HG02884 (cell line): ENCODE results near the gene NFU1.
"Not testable (repeated sequence)": the region's sequence is repeated elsewhere in the genome, so short reads cannot be mapped to it uniquely, and the experiment has no call there.

Source experiments
- ATAC-seq: cut with Tn5 transposase; IDR thresholded peaks from one replicate; pipeline ENCODE4 v1.9.1; 2021; ENCODE audit warnings: mild to moderate bottlenecking, moderate library complexity; ENCODE audit not compliant: unreplicated experiment

Gene NFU1

GRCh38 chr2:69452687-69453086, 15.5 kb upstream of the NFU1 start:
- no peak for ATAC-seq

DNA sequence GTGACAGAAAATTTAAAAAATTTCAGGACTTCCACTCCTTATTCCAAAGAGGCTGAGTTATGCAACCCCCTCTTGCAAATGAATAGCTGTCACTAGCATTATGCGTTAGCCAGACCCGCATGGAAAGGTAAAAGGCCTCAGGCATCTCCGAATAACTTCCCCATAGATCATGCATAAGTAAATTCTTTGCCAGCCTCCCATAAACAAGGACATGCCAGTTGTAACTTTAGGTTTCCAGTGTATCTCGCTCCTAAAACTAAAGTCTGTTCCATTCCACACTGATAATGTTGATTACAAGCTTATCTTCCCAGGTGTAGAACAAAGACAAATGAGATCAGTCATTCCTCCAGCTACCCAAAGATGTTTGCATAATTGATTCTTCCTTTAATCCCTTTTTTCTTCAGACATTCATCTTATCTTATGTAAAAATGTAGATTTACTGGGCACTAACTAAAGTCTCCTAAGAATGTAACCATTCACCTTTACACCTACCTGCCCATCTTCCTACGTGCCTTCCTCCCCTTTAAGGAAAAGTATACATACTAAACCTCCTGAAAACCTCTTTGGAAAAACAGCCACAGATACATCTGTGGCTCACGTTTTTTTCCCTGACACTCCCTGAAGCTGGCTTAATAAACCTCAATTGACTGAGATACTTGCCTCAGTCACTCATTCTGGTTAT, 13.6 kb upstream of the NFU1 start:
- ATAC-seq = no peak

GRCh38 chr2:69449906-69450305, 12.7 kb upstream of the NFU1 start:
- ATAC-seq = no peak

GRCh38 chr2:69443673-69444072, 6.4 kb upstream of the NFU1 start:
- not testable (repeated sequence) for ATAC-seq

GRCh38 chr2:69439499-69439898, 2.3 kb upstream of the NFU1 start:
- ATAC-seq = not testable (repeated sequence)

DNA sequence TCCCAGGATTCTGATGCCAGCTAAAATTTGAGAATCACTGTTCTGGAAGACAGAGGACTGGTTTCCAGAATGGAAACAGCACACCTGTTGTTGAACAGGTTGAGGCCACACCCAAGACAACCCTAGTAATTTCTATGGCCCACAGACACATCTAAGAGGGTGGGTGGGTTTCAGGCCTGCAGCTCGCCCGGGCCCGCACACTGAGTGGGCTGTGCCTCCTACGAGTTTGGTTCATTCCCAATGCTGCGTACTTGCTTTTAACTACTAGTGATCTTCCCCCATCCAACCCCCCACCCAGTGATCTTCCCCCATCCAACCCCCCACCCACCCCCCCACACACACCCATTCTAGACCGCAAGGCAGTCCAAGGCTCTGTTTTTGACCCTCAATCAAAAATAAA, 1.3 kb upstream of the NFU1 start:
- ATAC-seq = no peak

DNA sequence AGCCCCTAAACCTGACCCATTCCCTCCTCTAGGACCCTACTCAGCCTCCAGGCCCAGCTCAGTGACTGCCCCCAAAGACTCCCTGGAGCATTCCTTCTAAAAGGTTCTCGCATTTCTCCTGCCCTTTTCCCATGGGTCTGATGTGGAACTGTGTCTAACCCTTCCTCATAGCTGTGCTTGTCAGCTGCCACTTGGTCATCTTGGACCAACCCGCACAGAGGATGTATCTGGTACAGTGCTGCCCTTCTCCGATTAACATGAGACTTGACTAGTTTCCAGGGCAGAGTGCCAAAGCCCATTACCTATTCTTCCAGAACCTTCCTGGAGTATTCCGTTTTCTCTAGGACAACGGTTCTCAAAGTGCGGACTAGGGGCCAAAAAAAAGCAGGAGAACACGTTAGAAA, 518 bp upstream of the NFU1 start:
- no peak for ATAC-seq

- no peak for ATAC-seq
These were observed 668 bp downstream of the NFU1 start for GRCh38 chr2:69436596-69436937.

DNA sequence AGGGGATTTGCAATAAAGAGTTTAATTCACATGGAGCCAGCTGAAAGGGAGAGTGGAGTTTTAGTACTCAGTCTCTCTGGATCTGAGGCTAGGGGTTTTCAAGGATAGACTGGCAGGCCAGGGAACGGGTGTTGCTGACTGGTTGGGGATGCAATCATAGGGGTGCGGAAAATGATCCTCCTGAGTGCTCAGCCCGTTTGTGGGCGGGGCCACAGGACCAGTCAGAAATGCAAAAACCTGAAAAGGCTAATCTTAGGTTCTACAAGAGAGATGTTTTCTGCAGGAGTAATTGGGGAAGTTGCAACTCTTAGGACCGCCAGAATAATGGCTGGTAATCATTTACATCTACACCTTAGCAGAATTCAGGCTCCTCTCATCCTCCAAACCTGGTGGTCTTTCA, 2.5 kb downstream of the NFU1 start:
- no peak for ATAC-seq

DNA sequence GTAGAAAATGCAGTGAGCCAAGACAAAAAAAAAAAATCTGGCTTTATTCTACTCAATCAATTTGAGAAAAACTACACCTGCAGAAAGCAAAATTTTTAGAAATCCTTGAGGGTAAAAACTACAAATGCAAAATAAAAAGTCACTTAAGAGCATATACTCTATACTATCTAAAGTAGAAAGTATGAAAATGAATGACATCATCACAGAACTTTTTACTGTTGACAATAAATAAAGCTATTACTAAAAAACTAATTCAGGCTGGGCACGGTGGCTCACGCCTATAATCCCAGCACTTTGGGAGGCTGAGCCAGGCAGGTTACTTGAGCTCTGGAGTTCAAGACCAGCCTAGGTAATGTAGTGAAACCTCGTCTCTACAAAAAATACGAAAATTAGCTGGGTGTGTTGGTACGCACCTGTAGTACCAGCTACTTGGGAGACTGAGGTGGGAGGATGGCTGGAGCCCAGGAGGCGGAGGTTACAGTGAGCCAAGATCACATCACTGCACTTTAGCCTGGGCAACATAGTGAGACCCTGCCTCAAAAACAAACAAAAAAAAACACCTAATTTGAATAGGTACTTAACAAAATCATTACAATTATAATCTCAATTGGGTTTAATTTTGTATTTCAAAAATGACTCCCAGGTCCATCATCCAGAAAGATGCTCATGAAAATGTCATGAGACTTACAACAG, 7.6 kb downstream of the NFU1 start:
- no peak for ATAC-seq

GRCh38 chr2:69428981-69429380, 8.3 kb downstream of the NFU1 start:
- no peak for ATAC-seq

- ATAC-seq = no peak
These were observed 12.8 kb downstream of the NFU1 start for GRCh38 chr2:69424419-69424818.

- ATAC-seq = no peak
These were observed 15.0 kb downstream of the NFU1 start for GRCh38 chr2:69422198-69422597.

DNA sequence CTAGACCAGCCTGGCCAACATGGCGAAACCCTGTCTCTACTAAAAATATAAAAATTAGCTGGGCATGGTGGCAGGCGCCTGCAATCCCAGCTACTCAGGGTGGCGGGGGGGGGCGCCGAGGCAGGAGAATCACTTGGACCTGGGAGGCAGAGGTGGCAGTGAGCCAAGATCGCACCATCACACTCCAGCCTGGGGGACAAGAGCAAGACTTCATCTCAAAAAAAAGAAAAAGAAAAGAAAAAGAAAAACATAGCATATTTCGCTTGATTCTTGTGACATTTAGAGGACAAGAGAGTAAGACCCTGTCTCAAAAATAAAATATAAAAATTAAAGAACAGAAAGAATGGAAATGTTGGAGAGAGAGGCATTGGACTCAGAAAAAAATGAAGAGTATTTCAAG, 18.1 kb downstream of the NFU1 start:
- ATAC-seq = not testable (repeated sequence)

DNA sequence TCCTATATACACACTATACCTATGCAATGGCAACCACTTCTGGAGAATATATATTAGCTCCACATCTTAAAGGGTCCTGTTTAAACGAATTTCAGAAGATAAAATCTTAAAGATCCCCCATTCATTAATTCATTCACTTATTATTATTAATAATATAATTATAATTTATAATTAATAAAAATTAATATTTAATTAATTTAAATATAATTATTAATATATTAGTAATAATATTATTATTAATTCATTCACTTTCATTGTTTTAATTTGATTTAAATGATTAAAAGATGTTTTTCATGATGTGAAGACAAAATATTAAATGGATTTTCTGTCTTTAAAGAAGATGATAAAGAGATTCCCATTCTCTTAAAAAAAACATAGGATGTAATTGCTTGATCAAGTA, 21.1 kb downstream of the NFU1 start:
- no peak for ATAC-seq

DNA sequence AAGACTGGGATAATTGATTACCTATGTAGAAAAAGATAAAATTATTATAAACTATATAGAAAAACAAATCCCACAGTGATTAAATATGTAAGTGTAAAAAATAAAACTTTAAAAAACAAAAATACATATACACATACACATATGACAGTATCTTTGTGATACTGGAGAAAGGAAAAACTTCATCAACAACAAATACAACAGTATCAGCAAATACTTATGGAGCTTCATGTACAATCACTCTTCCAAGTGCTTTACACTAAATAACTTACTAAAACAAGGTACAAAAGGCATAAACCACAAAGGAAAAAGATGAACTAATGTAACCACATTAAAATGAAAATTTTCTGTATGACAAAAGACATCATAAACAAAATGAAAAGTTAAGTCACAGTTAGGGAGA, 26.1 kb downstream of the NFU1 start:
- ATAC-seq = no peak

- ATAC-seq = no peak
These were observed 31.9 kb downstream of the NFU1 start for GRCh38 chr2:69405306-69405705.

- ATAC-seq = no peak
These were observed 37.1 kb downstream of the NFU1 start for GRCh38 chr2:69400121-69400520.

DNA sequence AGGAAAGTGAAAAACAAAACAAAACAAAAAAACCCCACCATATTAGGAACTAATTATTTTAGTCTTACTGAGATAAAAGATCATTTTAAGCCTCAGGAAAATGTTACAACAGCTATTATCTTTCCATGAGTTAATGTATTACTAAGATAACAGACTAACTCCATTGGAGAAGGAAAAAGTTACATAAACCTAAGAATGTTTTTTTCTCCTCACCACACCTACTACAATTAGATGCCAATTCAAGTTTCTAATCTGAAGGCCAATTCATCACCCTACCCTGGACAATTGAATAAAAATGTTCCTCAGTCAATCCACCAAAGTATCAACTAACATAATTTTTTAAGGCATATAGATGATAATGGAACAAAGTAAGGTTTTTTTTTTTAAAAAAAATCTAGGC, 40.0 kb downstream of the NFU1 start:
- ATAC-seq = no peak

DNA sequence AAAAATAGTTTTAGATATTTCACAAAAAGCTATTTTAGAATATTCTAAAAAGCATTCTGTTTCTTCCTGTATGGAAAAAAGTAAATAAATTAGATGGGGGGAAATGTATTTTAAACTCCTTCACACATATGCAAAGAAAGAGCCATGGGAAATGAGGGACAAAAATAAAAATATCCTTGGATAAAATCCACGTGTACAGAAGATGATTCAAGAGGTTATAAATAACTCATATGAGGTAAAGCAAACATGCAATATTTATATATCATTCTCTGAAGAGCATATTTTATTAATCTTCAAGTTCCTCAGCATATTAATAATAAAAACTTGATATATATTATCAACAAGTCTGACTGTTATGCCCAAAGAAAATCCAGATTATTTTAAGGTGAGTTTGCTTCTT, 41.4 kb downstream of the NFU1 start:
- no peak for ATAC-seq

DNA sequence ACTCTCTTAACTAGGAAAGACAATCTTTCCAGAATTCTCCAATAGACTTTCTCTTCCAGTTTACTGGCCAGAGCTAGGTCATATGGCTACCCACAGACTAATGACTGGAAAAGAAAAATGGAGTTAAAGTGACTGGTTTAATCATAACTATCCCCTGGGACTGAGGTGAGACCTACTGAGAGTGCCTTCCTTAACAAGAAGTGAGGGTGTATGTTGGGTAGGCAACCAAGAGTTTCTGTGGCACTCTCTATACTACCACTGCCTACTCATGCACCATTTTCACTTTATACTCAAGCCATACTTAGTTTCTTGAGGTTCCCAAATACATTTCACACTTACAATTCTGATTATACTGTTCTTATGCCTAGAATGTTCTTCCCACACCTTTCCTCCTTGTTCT, 43.3 kb downstream of the NFU1 start:
- no peak for ATAC-seq

DNA sequence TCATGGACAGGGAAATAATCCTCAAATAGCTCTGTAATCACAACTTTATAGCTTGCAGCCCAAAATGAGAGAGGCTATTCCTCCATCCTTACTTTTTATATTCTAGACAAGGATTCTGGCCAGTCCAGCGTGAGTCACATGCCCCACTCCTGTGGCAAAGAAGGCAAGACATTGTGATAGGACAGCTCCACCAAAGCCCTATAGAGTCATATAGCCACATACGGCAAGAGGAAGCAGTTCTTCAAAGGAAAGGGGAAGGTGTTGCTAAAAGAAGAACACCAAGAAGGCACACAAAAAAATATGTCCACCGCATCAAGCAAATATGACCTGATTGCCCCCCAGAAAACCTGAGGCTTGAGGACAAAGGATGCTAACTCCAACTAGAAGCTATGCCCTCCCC, 46.8 kb downstream of the NFU1 start:
- ATAC-seq = no peak

GRCh38 chr2:69390001-69390400, 47.2 kb downstream of the NFU1 start:
- ATAC-seq = no peak
